ENCODE results near the gene MACROD2. TPM values are rescaled to one million over a fixed set of nuclear protein-coding genes. Genes with fewer than 3 reads are reported as not detected.

MACROD2 gene
- total RNA-seq, 1 donor from 2014 or later: 3.1 TPM

- Histone ChIP-seq H3K9me3 (ENCODE audit: control insufficient read depth in 3 of 3, low read length in 3 of 3) (peaks cover 0 to 13% (median 6%) of the 10 kb centered on the region in 3 donors), H3K4me1 (ENCODE audit: control insufficient read depth in 3 of 3, insufficient read depth in 3 of 3, low read length in 3 of 3) (no peaks in the 10 kb centered on the region), H3K27ac (ENCODE audit: low read depth, low read length) (no peak overlapping the region), H3K27me3 (ENCODE audit: control insufficient read depth in 3 of 3, insufficient read depth in 3 of 3, low read length in 3 of 3) (no peaks in the 10 kb centered on the region), H3K4me3 (ENCODE audit: low read length in 3 of 3) (no peak overlapping the region), H3K36me3 (ENCODE audit: control insufficient read depth in 3 of 3, insufficient read depth in 3 of 3, low read length in 3 of 3) (no peaks in the 10 kb centered on the region), H3K9ac (ENCODE audit: low read depth in 1 of 3, low read length in 3 of 3) (no peak overlapping the region)
Measured at GRCh38 chr20:16000112-16000511, 2004.8 kb downstream of the MACROD2 start.

DNA sequence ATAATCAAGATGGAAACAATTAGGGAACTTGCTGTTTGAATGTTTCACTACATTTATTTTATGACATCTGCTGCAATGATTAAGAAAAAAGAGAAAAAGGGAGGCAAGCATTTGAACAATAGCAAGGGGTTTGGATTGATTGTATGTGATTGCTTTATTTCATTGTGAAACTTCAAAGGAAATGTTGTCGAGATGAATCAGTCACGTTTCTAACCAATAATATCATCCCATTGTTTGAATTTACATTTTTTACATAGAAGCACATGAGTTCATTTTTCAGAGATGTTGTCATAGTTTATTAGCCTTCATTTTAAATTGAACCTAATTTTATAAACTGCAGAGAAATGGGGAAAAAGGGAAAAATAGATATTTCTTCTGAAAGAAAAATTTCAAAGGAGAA, 2006.0 kb downstream of the MACROD2 start:
- peaks cover 0 to 13% (median 6%) of the 10 kb centered on the region in 3 donors for H3K9me3 ChIP-seq (ENCODE audit: control insufficient read depth in 3 of 3, low read length in 3 of 3)
- H3K4me1 ChIP-seq (ENCODE audit: control insufficient read depth in 3 of 3, insufficient read depth in 3 of 3, low read length in 3 of 3): no peaks in the 10 kb centered on the region
- H3K4me3 ChIP-seq (ENCODE audit: low read length in 3 of 3): no peak overlapping the region
- no peak overlapping the region for H3K27ac ChIP-seq (ENCODE audit: low read depth, low read length)
- H3K27me3 ChIP-seq (ENCODE audit: control insufficient read depth in 3 of 3, insufficient read depth in 3 of 3, low read length in 3 of 3): no peaks in the 10 kb centered on the region
- no peaks in the 10 kb centered on the region for H3K36me3 ChIP-seq (ENCODE audit: control insufficient read depth in 3 of 3, insufficient read depth in 3 of 3, low read length in 3 of 3)
- H3K9ac ChIP-seq (ENCODE audit: low read depth in 1 of 3, low read length in 3 of 3): no peak overlapping the region

DNA sequence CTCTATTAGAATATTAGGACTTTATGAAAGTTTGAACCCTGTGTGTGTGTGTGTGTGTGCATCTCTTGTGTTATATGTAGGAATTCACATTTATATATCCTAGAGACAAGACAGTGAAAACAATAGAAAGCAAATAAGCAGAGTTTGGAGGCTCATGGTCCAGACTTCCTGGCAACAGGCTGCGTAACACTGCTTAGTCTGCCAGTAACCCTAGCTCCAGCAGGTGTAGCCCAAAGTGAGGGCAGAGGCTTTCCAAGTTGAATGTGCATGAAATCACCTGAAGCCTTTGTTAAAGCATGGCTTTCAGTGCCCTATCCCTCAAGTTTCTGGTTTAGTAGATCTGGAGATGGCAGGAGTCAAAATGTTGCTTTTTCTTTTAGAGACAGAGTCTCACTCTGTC, 2008.0 kb downstream of the MACROD2 start:
- peaks cover 0 to under 1% (median 0%) of the 10 kb centered on the region in 3 donors for H3K9me3 ChIP-seq (ENCODE audit: control insufficient read depth in 3 of 3, low read length in 3 of 3)
- no peaks in the 10 kb centered on the region for H3K4me1 ChIP-seq (ENCODE audit: control insufficient read depth in 3 of 3, insufficient read depth in 3 of 3, low read length in 3 of 3)
- H3K9ac ChIP-seq (ENCODE audit: low read depth in 1 of 3, low read length in 3 of 3): no peak overlapping the region
- no peaks in the 10 kb centered on the region for H3K36me3 ChIP-seq (ENCODE audit: control insufficient read depth in 3 of 3, insufficient read depth in 3 of 3, low read length in 3 of 3)
- no peak overlapping the region for H3K4me3 ChIP-seq (ENCODE audit: low read length in 3 of 3)
- H3K27ac ChIP-seq (ENCODE audit: low read depth, low read length): no peak overlapping the region
- H3K27me3 ChIP-seq (ENCODE audit: control insufficient read depth in 3 of 3, insufficient read depth in 3 of 3, low read length in 3 of 3): no peaks in the 10 kb centered on the region

DNA sequence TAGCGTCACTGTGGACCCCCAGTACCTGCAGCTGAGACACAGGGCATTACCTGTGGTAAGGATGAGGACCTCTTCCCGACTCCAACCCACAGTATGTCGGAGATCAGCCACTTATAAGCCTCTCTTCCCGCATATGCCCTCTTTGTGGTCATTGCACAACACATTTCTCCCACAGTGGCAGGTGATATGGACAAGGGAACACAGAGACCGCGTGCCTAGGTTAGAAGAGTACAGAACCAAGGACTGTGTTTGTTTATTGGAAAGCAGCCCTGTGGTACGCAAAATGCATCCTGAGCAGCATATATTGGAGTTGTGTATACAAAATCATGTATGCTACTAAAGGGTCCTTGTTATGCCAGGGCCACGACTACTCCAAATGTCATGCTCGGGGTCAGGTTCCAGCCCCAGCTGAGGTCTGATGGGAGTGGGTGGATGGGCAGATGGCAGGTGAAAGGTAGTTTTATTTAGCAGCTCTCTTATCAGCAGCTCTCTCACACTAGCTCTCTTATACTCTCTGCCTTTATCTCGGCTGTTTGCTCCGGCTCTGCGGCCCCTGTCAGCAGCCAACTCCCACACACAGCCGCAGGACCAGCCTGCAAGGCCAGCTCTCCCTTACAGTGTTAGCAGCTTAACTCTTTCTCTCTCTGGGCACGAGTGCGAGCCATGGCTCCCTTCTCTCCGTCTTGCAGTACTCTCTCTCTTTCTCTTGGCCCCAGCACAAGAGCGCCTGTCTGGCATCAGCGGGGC, 2009.0 kb downstream of the MACROD2 start:
- Histone ChIP-seq H3K9me3 (ENCODE audit: control insufficient read depth in 3 of 3, low read length in 3 of 3) (no peaks in the 10 kb centered on the region), H3K36me3 (ENCODE audit: control insufficient read depth in 3 of 3, insufficient read depth in 3 of 3, low read length in 3 of 3) (no peaks in the 10 kb centered on the region), H3K9ac (ENCODE audit: low read depth in 1 of 3, low read length in 3 of 3) (no peak overlapping the region), H3K4me1 (ENCODE audit: control insufficient read depth in 3 of 3, insufficient read depth in 3 of 3, low read length in 3 of 3) (no peaks in the 10 kb centered on the region), H3K27ac (ENCODE audit: low read depth, low read length) (no peak overlapping the region), H3K27me3 (ENCODE audit: control insufficient read depth in 3 of 3, insufficient read depth in 3 of 3, low read length in 3 of 3) (no peaks in the 10 kb centered on the region), H3K4me3 (ENCODE audit: low read length in 3 of 3) (no peak overlapping the region)

- Histone ChIP-seq H3K9ac (ENCODE audit: low read depth in 1 of 3, low read length in 3 of 3) (no peak overlapping the region), H3K4me3 (ENCODE audit: low read length in 3 of 3) (no peak overlapping the region), H3K9me3 (ENCODE audit: control insufficient read depth in 3 of 3, low read length in 3 of 3) (no peaks in the 10 kb centered on the region), H3K27me3 (ENCODE audit: control insufficient read depth in 3 of 3, insufficient read depth in 3 of 3, low read length in 3 of 3) (no peaks in the 10 kb centered on the region), H3K36me3 (ENCODE audit: control insufficient read depth in 3 of 3, insufficient read depth in 3 of 3, low read length in 3 of 3) (no peaks in the 10 kb centered on the region), H3K27ac (ENCODE audit: low read depth, low read length) (no peak overlapping the region), H3K4me1 (ENCODE audit: control insufficient read depth in 3 of 3, insufficient read depth in 3 of 3, low read length in 3 of 3) (no peaks in the 10 kb centered on the region)
Measured at GRCh38 chr20:16005021-16005914, 2010.0 kb downstream of the MACROD2 start.

DNA sequence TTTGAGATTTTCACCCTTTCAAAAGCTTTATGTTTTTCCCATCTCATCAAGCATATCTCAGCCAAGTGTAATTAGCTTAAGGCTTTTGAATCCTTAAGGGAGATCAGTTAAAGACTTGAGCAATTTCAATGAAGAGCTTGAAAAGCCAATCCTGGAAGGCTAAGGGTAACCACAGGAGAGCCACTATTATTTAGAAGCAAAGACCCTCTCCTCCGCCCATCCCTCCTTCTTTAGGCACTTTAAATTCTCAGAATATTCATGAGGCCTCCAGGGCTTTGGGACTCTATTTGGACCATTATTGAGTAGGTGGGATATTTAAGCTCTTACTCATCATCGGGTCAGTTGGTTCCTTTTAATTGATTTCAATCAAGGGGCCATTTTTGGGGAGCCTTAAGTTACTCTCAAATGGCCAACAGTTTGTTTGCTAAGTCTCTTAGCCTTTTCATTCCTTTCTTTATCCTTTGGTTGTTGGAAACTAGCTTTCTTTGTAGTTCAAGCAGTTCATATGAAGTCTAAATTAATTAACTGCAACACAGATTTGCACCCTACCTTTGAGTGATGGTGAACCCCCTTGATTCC, 2010.7 kb downstream of the MACROD2 start:
- Histone ChIP-seq H3K27ac (ENCODE audit: low read depth, low read length) (no peak overlapping the region), H3K4me1 (ENCODE audit: control insufficient read depth in 3 of 3, insufficient read depth in 3 of 3, low read length in 3 of 3) (no peaks in the 10 kb centered on the region), H3K27me3 (ENCODE audit: control insufficient read depth in 3 of 3, insufficient read depth in 3 of 3, low read length in 3 of 3) (no peaks in the 10 kb centered on the region), H3K4me3 (ENCODE audit: low read length in 3 of 3) (no peak overlapping the region), H3K9me3 (ENCODE audit: control insufficient read depth in 3 of 3, low read length in 3 of 3) (no peaks in the 10 kb centered on the region), H3K9ac (ENCODE audit: low read depth in 1 of 3, low read length in 3 of 3) (no peak overlapping the region), H3K36me3 (ENCODE audit: control insufficient read depth in 3 of 3, insufficient read depth in 3 of 3, low read length in 3 of 3) (no peaks in the 10 kb centered on the region)

DNA sequence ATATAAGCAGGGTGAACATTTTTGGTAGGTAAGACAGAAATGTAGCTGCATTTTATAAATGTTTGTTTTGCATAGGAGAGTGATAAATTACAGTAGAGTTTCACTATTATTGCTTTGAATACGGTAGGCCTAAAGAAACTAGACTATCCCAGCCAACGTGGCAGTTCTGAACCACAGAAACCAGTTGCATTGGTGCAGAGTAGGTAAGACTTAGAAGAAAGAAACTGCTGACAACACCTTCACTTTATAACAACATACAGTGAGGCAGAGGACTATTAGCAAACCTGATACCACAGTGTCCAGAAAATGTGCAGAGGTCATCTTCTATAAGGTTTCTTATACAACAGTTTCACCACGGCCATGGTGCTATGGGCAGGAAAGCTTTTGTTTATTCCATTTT, 2011.8 kb downstream of the MACROD2 start:
- Histone ChIP-seq H3K27ac (ENCODE audit: low read depth, low read length) (no peak overlapping the region), H3K9me3 (ENCODE audit: control insufficient read depth in 3 of 3, low read length in 3 of 3) (no peaks in the 10 kb centered on the region), H3K4me3 (ENCODE audit: low read length in 3 of 3) (no peak overlapping the region)

GRCh38 chr20:16007962-16008361, 2012.6 kb downstream of the MACROD2 start:
- Histone ChIP-seq H3K36me3 (ENCODE audit: control insufficient read depth in 3 of 3, insufficient read depth in 3 of 3, low read length in 3 of 3) (no peaks in the 10 kb centered on the region), H3K4me1 (ENCODE audit: control insufficient read depth in 3 of 3, insufficient read depth in 3 of 3, low read length in 3 of 3) (no peaks in the 10 kb centered on the region), H3K27me3 (ENCODE audit: control insufficient read depth in 3 of 3, insufficient read depth in 3 of 3, low read length in 3 of 3) (no peaks in the 10 kb centered on the region), H3K9me3 (ENCODE audit: control insufficient read depth in 3 of 3, low read length in 3 of 3) (no peaks in the 10 kb centered on the region), H3K9ac (ENCODE audit: low read depth in 1 of 3, low read length in 3 of 3) (no peak overlapping the region), H3K4me3 (ENCODE audit: low read length in 3 of 3) (no peak overlapping the region), H3K27ac (ENCODE audit: low read depth, low read length) (no peak overlapping the region)

More for the DNA sequence above, 2011.8 kb downstream of the MACROD2 start:
- no peaks in the 10 kb centered on the region for H3K4me1 ChIP-seq (ENCODE audit: control insufficient read depth in 3 of 3, insufficient read depth in 3 of 3, low read length in 3 of 3)
- H3K9ac ChIP-seq (ENCODE audit: low read depth in 1 of 3, low read length in 3 of 3): no peak overlapping the region
- H3K36me3 ChIP-seq (ENCODE audit: control insufficient read depth in 3 of 3, insufficient read depth in 3 of 3, low read length in 3 of 3): no peaks in the 10 kb centered on the region
- no peaks in the 10 kb centered on the region for H3K27me3 ChIP-seq (ENCODE audit: control insufficient read depth in 3 of 3, insufficient read depth in 3 of 3, low read length in 3 of 3)

GRCh38 chr20:16011056-16011455, 2015.7 kb downstream of the MACROD2 start:
- Histone ChIP-seq H3K4me3 (ENCODE audit: low read length in 3 of 3) (no peak overlapping the region), H3K27ac (ENCODE audit: low read depth, low read length) (no peak overlapping the region), H3K27me3 (ENCODE audit: control insufficient read depth in 3 of 3, insufficient read depth in 3 of 3, low read length in 3 of 3) (no peaks in the 10 kb centered on the region), H3K4me1 (ENCODE audit: control insufficient read depth in 3 of 3, insufficient read depth in 3 of 3, low read length in 3 of 3) (no peaks in the 10 kb centered on the region), H3K9ac (ENCODE audit: low read depth in 1 of 3, low read length in 3 of 3) (no peak overlapping the region), H3K36me3 (ENCODE audit: control insufficient read depth in 3 of 3, insufficient read depth in 3 of 3, low read length in 3 of 3) (no peaks in the 10 kb centered on the region), H3K9me3 (ENCODE audit: control insufficient read depth in 3 of 3, low read length in 3 of 3) (no peaks in the 10 kb centered on the region)

DNA sequence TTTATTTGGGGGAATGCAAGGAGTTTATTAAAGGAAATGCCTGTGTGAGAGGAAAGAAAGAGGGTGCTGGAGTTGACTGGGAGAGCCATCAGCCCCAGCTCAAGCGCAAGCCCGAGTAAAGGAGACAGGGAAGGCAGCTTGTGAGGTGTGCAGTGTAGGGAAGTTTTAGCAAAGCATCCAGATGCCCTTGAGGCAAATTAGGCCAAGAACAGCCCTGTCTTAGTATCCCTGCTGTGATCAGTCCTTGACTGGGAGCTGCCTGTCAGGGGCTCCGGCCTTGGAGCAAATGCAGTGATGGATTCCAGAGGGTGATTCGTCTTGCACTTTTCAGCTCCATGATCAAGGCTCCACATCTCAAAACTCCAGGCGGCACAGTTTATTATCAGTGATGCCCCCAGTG, 2016.2 kb downstream of the MACROD2 start:
- Histone ChIP-seq H3K9me3 (ENCODE audit: control insufficient read depth in 3 of 3, low read length in 3 of 3) (no peaks in the 10 kb centered on the region), H3K36me3 (ENCODE audit: control insufficient read depth in 3 of 3, insufficient read depth in 3 of 3, low read length in 3 of 3) (no peaks in the 10 kb centered on the region), H3K27me3 (ENCODE audit: control insufficient read depth in 3 of 3, insufficient read depth in 3 of 3, low read length in 3 of 3) (no peaks in the 10 kb centered on the region), H3K9ac (ENCODE audit: low read depth in 1 of 3, low read length in 3 of 3) (no peak overlapping the region), H3K4me1 (ENCODE audit: control insufficient read depth in 3 of 3, insufficient read depth in 3 of 3, low read length in 3 of 3) (no peaks in the 10 kb centered on the region), H3K4me3 (ENCODE audit: low read length in 3 of 3) (no peak overlapping the region), H3K27ac (ENCODE audit: low read depth, low read length) (no peak overlapping the region)

Measured in skeletal muscle tissue (tissue), 4 donors.